ENCODE data around the gene ADH1A. TPM values are rescaled to one million over a fixed set of nuclear protein-coding genes. Genes with fewer than 3 reads are reported as not detected.

Gene ADH1A
- total RNA-seq: not detected in 2 replicates

DNA sequence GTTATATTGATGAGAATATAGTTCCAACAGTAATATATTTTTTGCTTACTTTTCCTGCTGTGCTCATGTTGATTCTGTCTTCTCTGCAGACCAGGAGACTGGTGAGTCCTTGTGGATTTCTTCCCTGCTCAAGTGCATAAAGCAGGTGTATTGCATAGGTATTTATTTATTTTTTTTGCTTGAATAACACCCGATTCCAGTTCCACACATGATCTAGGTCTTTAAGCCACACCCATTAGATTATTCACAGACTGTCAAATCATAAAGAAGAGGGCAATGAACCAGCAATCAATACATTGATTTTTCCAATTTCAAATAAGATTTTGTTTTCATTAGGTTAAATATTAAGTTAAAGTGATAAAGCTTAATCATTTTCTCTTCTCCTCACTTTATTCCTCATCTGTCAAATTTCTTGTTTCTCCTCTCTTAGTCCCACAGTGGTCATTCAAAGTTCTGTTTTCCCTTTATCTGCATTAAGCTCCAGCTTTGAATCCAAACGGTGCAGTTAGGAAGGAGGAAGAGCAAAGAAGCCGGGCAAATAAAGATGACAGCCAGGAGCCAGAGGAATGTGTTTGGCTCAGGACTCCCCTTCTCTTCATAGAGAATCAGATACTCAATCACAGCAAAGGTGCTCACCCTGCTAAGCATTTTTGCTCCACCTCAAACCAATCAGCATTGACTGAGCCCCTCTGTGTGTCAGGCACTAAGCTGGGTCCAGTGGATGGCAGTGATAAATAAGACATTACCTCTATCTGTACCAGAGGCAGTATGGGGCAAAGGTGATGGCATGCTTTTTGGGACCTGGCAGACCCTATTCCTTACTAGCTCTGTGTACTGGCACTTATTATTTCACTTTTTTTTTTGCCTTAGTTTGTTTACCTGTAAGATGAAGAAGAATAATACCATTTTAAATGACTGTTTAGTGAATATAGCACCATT is at the start of gene ADH1A:
Gene ADH1A, minus strand, starts transcription at position 138 of the 939 bp plus-strand sequence. Its CDS starts 71 bp downstream, at position 67.

GRCh38 chr4:99321241-99322191 is 30.7 kb upstream of the ADH1A start, which contains the start of gene ADH1B:
Gene ADH1B, minus strand, starts transcription at chr4:99321401. Its CDS starts 70 bp downstream, at chr4:99321331.

Other genes starting within 250 kb of the ADH1A start
- 151 and 184 TPM in 2 replicates for gene ADH5, start 202.2 kb downstream of the ADH1A start, total RNA-seq
- gene ADH4, start 146.7 kb downstream of the ADH1A start, total RNA-seq: not detected in 2 replicates
- gene ADH6, start 71.7 kb downstream of the ADH1A start, total RNA-seq: not detected in 2 replicates
- gene ADH1B, start 30.4 kb upstream of the ADH1A start, total RNA-seq: not detected in 2 replicates
- gene ADH1C, start 61.8 kb upstream of the ADH1A start, total RNA-seq: not detected in 2 replicates
- not detected in 2 replicates for gene ADH7, start 144.4 kb upstream of the ADH1A start, total RNA-seq
- not detected in 2 replicates for gene C4orf17, start 220.0 kb upstream of the ADH1A start, total RNA-seq